GM12874 (cell line): ENCODE results near the gene AMOTL1.

ENCODE experiments used
- TF ChIP-seq, protein P1 (sequence below): IDR thresholded peaks from 2 replicates; pipeline ENCODE4 v1.5.1; 2011; ENCODE audit warnings: low read depth, mild to moderate bottlenecking, control low read depth, low read length, moderate library complexity; ENCODE audit not compliant: insufficient read depth

AMOTL1 gene

DNA sequence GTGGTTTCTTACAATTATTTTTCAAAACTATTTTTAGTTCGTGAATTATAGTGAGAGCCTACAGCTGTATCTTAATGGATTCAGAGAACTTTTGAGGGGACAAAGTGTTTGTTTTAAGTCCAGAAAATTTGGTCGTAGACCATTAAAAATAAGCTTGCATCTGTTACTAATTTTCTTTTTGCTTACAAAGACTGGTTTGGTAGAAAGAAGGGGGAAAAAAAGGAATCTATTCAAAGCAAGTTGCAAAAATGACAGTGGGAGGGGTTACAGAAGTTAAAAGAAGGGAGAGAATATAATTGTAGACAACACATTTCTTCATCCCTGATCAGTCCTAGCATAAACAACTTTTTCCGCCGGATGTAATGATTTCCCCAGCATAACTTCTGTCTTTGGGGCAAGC is 72.1 kb downstream of the AMOTL1 start:
- TF ChIP-seq, protein P1, sequence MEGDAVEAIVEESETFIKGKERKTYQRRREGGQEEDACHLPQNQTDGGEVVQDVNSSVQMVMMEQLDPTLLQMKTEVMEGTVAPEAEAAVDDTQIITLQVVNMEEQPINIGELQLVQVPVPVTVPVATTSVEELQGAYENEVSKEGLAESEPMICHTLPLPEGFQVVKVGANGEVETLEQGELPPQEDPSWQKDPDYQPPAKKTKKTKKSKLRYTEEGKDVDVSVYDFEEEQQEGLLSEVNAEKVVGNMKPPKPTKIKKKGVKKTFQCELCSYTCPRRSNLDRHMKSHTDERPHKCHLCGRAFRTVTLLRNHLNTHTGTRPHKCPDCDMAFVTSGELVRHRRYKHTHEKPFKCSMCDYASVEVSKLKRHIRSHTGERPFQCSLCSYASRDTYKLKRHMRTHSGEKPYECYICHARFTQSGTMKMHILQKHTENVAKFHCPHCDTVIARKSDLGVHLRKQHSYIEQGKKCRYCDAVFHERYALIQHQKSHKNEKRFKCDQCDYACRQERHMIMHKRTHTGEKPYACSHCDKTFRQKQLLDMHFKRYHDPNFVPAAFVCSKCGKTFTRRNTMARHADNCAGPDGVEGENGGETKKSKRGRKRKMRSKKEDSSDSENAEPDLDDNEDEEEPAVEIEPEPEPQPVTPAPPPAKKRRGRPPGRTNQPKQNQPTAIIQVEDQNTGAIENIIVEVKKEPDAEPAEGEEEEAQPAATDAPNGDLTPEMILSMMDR = no peak

DNA sequence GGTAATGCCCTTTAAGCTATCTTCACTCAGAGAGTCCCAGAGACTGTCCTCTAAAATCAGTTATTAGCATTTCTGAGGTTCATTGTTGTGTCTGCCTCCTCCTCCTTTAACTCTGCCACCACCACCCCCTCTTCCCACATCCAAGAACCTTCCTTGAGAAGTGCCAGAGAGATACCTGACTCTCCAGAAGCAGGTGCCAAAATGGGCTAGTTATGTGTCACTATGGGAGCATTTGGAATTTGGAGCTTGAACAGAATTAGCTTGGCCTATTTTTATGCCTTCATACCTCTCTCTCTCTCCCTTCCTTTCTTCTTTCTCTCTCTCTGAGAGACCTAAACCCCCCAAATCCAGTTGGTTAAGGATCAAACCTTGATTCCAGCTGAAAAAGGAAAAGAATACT is 75.9 kb downstream of the AMOTL1 start:
- TF ChIP-seq, protein P1 = no peak

- TF ChIP-seq, protein P1 = no peak
These were observed 77.5 kb downstream of the AMOTL1 start for GRCh38 chr11:94845622-94846021.

GRCh38 chr11:94849839-94850238 is 81.7 kb downstream of the AMOTL1 start:
- TF ChIP-seq, protein P1 = no peak

DNA sequence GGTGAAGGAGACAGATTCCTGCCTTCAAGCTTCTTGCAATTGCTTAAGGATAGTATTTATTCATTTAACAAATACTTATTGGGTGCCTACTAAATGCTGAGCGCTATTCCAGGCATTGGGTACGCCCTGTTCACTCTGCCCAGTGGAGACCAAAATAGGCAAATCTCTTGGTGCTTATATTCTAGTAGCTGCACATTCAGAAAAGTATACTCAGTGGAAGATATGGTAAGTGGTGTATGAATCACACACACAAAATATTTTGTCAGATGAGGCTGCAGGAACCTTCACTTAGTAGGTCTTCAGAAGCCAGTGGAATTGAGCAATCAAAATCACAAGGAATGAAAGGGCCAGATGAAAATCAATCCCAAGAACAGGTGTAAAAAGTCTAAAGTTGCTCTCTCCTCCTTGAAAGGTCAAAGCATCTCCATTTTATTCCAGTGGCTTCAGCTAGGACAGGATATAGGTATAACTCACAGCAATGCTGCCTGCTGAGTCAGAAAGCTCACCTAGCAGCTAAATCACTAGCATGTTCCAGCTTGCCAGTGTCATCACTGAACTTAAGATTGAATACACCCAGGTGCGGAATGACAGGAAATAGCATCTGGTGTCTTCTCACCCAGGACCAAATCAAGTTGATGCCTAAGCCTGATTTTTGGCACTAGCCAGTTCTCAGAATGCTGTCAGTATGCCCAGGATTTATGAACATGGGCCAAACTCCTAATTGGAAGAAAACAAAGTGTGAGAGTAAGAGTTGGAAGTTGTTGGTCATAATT is 83.9 kb downstream of the AMOTL1 start:
- TF ChIP-seq, protein P1 = no peak

DNA sequence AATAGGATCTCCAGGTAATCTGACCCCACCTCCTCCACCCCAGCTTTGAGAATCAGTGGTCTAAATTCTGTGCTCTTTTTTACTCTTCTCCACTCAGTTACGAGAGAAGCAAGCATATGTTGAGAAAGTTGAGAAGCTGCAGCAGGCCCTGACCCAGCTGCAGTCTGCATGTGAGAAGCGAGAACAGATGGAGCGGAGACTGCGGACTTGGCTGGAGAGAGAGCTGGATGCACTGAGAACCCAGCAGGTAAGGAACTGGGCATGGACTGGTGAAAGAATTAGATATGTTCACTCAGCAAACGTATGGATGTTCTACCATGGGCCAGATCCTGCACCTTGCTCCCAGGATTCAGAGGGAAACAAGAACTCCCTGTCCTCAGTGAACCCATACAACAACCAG is 85.7 kb downstream of the AMOTL1 start:
- TF ChIP-seq, protein P1 = no peak

- TF ChIP-seq, protein P1 = no peak
These were observed 86.8 kb downstream of the AMOTL1 start for GRCh38 chr11:94854770-94855633.
